H7 (cell line): ENCODE results near the gene LPCAT3. TPM values are rescaled to one million over a fixed set of nuclear protein-coding genes. Genes with fewer than 3 reads are reported as not detected.

ENCODE experiments used
- DNase-seq: peaks from one replicate; pipeline ENCODE4 v3.0.0; 2012
- H3K27me3 ChIP-seq: 2 replicates; pipeline ENCODE4 v1.6.0; 2011; ENCODE audit warnings: mild to moderate bottlenecking, low read length; ENCODE audit not compliant: control insufficient read depth, insufficient read depth
- H3K36me3 ChIP-seq: replicated peaks from 2 replicates; pipeline ENCODE4 v1.5.1; 2011; ENCODE audit warnings: low read length; ENCODE audit not compliant: control insufficient read depth, insufficient read depth
- H3K4me3 ChIP-seq: 2 replicates; pipeline ENCODE4 v1.5.1; 2011; ENCODE audit warnings: low read depth, mild to moderate bottlenecking, control low read depth, low read length, moderate library complexity; ENCODE audit not compliant: insufficient read depth
- total RNA-seq: library from RNA; depleted of rRNA; stranded (reverse); fragments of >200 nt; shearing (Covaris generic); gene quantifications from 2 replicates; pipeline ENCODE4 v1.2.3, GENCODE V29; 2014

The LPCAT3 gene
- total RNA-seq, 1 experiment from 2014 or later, result 16.9 TPM

GRCh38 chr12:6951551-6952120 lies 66.6 kb downstream of the LPCAT3 start:
- Histone ChIP-seq H3K4me3 (no peak overlapping the region), H3K36me3 (no peaks in the 10 kb centered on the region; the same call in 1 of the 2 replicates), H3K27me3 (no peaks in the 10 kb centered on the region)
- no peak for DNase-seq

- no peaks in the 10 kb centered on the region for H3K36me3 ChIP-seq
- DNase-seq, result peak; percentile 67
- H3K27me3 ChIP-seq, result no peaks in the 10 kb centered on the region
- no peak within 1 kb of the TSS for H3K4me3 ChIP-seq
Measured at GRCh38 chr12:6950811-6951540, 67.3 kb downstream of the LPCAT3 start, which contains the start of gene PTPN6. TSS of gene PTPN6 (plus strand) at chr12:6951356. CDS start at chr12:6951513, 157 bp downstream.

- H3K27me3 ChIP-seq, result no peaks in the 10 kb centered on the region
- no peak overlapping the region for H3K4me3 ChIP-seq
- H3K36me3 ChIP-seq, result no peaks in the 10 kb centered on the region
- DNase-seq, result no peak
Measured at GRCh38 chr12:6950401-6950801, 67.9 kb downstream of the LPCAT3 start.

GRCh38 chr12:6948873-6949594 lies 69.2 kb downstream of the LPCAT3 start:
- no peak for DNase-seq
- H3K36me3 ChIP-seq, result no peaks in the 10 kb centered on the region

GRCh38 chr12:6947615-6948014 lies 70.7 kb downstream of the LPCAT3 start:
- no peaks in the 10 kb centered on the region for H3K36me3 ChIP-seq

More at GRCh38 chr12:6948873-6949594, 69.2 kb downstream of the LPCAT3 start:
- Histone ChIP-seq H3K4me3 (no peak overlapping the region), H3K27me3 (no peaks in the 10 kb centered on the region)

GRCh38 chr12:6946920-6947374 lies 71.3 kb downstream of the LPCAT3 start:
- peak overlapping the region; percentile 57 for H3K4me3 ChIP-seq
- no peaks in the 10 kb centered on the region for H3K36me3 ChIP-seq
- H3K27me3 ChIP-seq, result no peaks in the 10 kb centered on the region
- DNase-seq, result no peak

More at GRCh38 chr12:6947615-6948014, 70.7 kb downstream of the LPCAT3 start:
- DNase-seq, result no peak
- H3K4me3 ChIP-seq, result no peak overlapping the region
- no peaks in the 10 kb centered on the region for H3K27me3 ChIP-seq

GRCh38 chr12:6946033-6946919 lies 72.0 kb downstream of the LPCAT3 start:
- Histone ChIP-seq H3K36me3 (peaks cover 1% of the 10 kb centered on the region; the same call in 1 of the 2 replicates), H3K4me3 (peak overlapping the region; percentile 57), H3K27me3 (no peaks in the 10 kb centered on the region)
- DNase-seq, result peak; percentile 97

GRCh38 chr12:6945613-6946012 lies 72.7 kb downstream of the LPCAT3 start:
- Histone ChIP-seq H3K36me3 (peaks cover 6% of the 10 kb centered on the region), H3K4me3 (peak overlapping the region; percentile 40; the same call in 1 of the 2 replicates), H3K27me3 (no peaks in the 10 kb centered on the region)
- no peak for DNase-seq

GRCh38 chr12:6944381-6945186 lies 73.7 kb downstream of the LPCAT3 start:
- peak overlapping the region; percentile 92 for H3K4me3 ChIP-seq
- peaks cover 8% of the 10 kb centered on the region for H3K36me3 ChIP-seq
- peak; percentile 93 for DNase-seq
- H3K27me3 ChIP-seq, result no peaks in the 10 kb centered on the region

- peak within 1 kb of the TSS; percentile 92 for H3K4me3 ChIP-seq
- no peaks in the 10 kb centered on the region for H3K27me3 ChIP-seq
- DNase-seq, result peak; percentile 90
- H3K36me3 ChIP-seq, result peaks cover 9% of the 10 kb centered on the region
Measured at GRCh38 chr12:6943722-6944380, 74.4 kb downstream of the LPCAT3 start, which contains the start of the genes C12orf57 and RNU7-1. TSS of gene C12orf57 (plus strand) at chr12:6944022. CDS start at chr12:6944122, 100 bp downstream. TSS of gene RNU7-1 (plus strand) at chr12:6943816.

GRCh38 chr12:6943389-6943721 lies 74.9 kb downstream of the LPCAT3 start:
- peak; percentile 97 for DNase-seq
- Histone ChIP-seq H3K36me3 (peaks cover 9% of the 10 kb centered on the region), H3K27me3 (no peaks in the 10 kb centered on the region), H3K4me3 (no peak overlapping the region)

GRCh38 chr12:6942331-6942665 lies 76.0 kb downstream of the LPCAT3 start:
- peak; percentile 50 for DNase-seq
- H3K4me3 ChIP-seq, result no peak overlapping the region
- H3K36me3 ChIP-seq, result peaks cover 9% of the 10 kb centered on the region
- H3K27me3 ChIP-seq, result no peaks in the 10 kb centered on the region

- DNase-seq, result peak; percentile 42
Measured at GRCh38 chr12:6941782-6942181, 76.5 kb downstream of the LPCAT3 start.

More at GRCh38 chr12:6941782-6942181, 76.5 kb downstream of the LPCAT3 start:
- Histone ChIP-seq H3K4me3 (no peak overlapping the region), H3K36me3 (peaks cover 9% of the 10 kb centered on the region), H3K27me3 (no peaks in the 10 kb centered on the region)
